ENCODE data around the gene TK2.

TK2 gene

DNA sequence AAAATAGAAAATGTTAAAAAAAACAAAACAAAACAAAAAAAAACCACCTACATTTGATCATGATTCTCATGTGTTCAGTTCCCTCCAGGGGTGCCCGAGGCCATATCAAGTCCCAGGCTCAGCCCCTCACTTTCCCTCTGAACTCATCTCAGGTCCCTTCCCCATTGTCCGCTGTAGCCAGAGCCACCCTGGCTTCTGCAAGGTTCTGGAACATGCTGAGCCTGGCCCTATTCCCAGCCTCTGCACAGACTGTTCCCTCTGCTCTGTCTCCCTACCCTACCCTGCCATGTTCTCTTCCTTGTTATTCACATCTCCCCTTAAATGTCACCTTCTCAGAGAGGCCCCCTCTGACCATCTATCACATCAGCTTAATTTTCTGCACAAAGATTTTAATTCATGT lies 46.9 kb downstream of the TK2 start:
- ATAC-seq = no peak
- TF ChIP-seq ESRRG (CRISPR knock-in tag; IDR thresholded peaks at IDR 0.05) = no peak
- no peak for TF ChIP-seq ZFP3 (CRISPR knock-in tag; IDR thresholded peaks at IDR 0.05)
- TF ChIP-seq, protein P1, sequence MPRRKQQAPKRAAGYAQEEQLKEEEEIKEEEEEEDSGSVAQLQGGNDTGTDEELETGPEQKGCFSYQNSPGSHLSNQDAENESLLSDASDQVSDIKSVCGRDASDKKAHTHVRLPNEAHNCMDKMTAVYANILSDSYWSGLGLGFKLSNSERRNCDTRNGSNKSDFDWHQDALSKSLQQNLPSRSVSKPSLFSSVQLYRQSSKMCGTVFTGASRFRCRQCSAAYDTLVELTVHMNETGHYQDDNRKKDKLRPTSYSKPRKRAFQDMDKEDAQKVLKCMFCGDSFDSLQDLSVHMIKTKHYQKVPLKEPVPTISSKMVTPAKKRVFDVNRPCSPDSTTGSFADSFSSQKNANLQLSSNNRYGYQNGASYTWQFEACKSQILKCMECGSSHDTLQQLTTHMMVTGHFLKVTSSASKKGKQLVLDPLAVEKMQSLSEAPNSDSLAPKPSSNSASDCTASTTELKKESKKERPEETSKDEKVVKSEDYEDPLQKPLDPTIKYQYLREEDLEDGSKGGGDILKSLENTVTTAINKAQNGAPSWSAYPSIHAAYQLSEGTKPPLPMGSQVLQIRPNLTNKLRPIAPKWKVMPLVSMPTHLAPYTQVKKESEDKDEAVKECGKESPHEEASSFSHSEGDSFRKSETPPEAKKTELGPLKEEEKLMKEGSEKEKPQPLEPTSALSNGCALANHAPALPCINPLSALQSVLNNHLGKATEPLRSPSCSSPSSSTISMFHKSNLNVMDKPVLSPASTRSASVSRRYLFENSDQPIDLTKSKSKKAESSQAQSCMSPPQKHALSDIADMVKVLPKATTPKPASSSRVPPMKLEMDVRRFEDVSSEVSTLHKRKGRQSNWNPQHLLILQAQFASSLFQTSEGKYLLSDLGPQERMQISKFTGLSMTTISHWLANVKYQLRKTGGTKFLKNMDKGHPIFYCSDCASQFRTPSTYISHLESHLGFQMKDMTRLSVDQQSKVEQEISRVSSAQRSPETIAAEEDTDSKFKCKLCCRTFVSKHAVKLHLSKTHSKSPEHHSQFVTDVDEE (CRISPR knock-in tag; IDR thresholded peaks at IDR 0.05) = no peak
- TF ChIP-seq RARB (CRISPR knock-in tag; IDR thresholded peaks at IDR 0.05) = no peak
- TF ChIP-seq, protein P2, sequence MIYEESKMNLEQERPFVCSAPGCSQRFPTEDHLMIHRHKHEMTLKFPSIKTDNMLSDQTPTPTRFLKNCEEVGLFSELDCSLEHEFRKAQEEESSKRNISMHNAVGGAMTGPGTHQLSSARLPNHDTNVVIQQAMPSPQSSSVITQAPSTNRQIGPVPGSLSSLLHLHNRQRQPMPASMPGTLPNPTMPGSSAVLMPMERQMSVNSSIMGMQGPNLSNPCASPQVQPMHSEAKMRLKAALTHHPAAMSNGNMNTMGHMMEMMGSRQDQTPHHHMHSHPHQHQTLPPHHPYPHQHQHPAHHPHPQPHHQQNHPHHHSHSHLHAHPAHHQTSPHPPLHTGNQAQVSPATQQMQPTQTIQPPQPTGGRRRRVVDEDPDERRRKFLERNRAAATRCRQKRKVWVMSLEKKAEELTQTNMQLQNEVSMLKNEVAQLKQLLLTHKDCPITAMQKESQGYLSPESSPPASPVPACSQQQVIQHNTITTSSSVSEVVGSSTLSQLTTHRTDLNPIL (CRISPR knock-in tag; IDR thresholded peaks at IDR 0.05; ENCODE audit: low read depth) = no peak
- TF ChIP-seq CSDC2 (CRISPR knock-in tag; IDR thresholded peaks at IDR 0.05) = no peak
- TF ChIP-seq, protein P3, sequence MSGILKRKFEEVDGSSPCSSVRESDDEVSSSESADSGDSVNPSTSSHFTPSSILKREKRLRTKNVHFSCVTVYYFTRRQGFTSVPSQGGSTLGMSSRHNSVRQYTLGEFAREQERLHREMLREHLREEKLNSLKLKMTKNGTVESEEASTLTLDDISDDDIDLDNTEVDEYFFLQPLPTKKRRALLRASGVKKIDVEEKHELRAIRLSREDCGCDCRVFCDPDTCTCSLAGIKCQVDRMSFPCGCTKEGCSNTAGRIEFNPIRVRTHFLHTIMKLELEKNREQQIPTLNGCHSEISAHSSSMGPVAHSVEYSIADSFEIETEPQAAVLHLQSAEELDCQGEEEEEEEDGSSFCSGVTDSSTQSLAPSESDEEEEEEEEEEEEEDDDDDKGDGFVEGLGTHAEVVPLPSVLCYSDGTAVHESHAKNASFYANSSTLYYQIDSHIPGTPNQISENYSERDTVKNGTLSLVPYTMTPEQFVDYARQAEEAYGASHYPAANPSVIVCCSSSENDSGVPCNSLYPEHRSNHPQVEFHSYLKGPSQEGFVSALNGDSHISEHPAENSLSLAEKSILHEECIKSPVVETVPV (CRISPR knock-in tag; IDR thresholded peaks at IDR 0.05) = no peak
- TF ChIP-seq ZFP30 (CRISPR knock-in tag; IDR thresholded peaks at IDR 0.05) = no peak
- no peak for TF ChIP-seq ARNTL (CRISPR knock-in tag; IDR thresholded peaks at IDR 0.05; ENCODE audit: borderline replicate concordance, low read depth)
- no peak for TF ChIP-seq TOX (CRISPR knock-in tag; IDR thresholded peaks at IDR 0.05; ENCODE audit: borderline replicate concordance)
- TF ChIP-seq, protein P4, sequence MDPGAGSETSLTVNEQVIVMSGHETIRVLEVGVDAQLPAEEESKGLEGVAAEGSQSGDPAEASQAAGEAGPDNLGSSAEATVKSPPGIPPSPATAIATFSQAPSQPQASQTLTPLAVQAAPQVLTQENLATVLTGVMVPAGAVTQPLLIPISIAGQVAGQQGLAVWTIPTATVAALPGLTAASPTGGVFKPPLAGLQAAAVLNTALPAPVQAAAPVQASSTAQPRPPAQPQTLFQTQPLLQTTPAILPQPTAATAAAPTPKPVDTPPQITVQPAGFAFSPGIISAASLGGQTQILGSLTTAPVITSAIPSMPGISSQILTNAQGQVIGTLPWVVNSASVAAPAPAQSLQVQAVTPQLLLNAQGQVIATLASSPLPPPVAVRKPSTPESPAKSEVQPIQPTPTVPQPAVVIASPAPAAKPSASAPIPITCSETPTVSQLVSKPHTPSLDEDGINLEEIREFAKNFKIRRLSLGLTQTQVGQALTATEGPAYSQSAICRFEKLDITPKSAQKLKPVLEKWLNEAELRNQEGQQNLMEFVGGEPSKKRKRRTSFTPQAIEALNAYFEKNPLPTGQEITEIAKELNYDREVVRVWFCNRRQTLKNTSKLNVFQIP (CRISPR knock-in tag; IDR thresholded peaks at IDR 0.05; ENCODE audit: borderline replicate concordance, low read depth) = no peak
- TF ChIP-seq PPARA (CRISPR knock-in tag; IDR thresholded peaks at IDR 0.05; ENCODE audit: borderline replicate concordance) = no peak
- no peak for TF ChIP-seq BACH2 (CRISPR knock-in tag; IDR thresholded peaks at IDR 0.05; ENCODE audit: borderline replicate concordance)
- TF ChIP-seq OSR1 (CRISPR knock-in tag; IDR thresholded peaks at IDR 0.05) = no peak

DNA sequence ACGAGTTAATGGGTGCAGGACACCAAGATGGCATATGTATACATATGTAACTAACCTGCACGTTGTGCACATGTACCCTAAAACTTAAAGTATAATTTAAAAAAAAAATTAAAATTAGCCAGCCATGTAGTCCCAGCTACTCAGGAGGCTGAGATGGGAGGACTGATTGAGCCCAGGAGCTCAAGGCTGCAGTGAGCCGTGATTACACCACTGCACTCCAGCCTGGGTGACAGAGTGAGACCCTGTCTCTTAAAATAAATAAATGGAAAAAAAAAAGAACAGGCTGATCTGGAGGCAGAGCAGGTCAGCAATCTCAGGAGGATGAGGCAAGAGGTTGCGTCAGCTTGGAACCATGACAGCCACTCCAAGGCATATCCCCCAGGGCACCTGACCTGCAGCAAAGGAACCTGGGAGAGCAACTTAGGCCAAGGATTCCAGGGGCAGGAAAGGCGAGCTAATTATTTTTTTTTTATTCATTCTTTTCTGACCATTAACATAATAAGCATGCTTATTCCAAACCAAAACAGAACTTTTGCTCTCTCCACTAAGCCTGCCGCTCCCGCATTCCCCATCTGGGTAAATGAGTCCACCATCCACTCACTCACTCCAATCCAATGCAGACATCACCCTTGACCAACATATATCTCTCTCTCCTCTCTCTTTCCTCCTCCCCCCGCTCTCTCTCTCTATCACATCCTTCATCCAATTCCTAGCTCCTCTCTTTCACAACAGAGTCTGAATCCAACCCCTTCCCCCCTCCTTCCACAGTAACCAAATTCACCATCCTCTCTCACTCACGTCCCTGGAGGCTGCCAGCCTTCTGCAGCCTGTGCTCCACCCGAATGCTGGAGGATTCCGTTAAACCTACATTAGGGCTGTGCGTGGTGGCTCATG lies 47.7 kb downstream of the TK2 start:
- ATAC-seq = no peak
- no peak for TF ChIP-seq PPARA (CRISPR knock-in tag; IDR thresholded peaks at IDR 0.05; ENCODE audit: borderline replicate concordance)
- TF ChIP-seq TOX (CRISPR knock-in tag; IDR thresholded peaks at IDR 0.05; ENCODE audit: borderline replicate concordance) = no peak
- TF ChIP-seq, protein P2 (CRISPR knock-in tag; IDR thresholded peaks at IDR 0.05; ENCODE audit: low read depth) = no peak
- TF ChIP-seq, protein P1 (CRISPR knock-in tag; IDR thresholded peaks at IDR 0.05) = no peak
- no peak for TF ChIP-seq ESRRG (CRISPR knock-in tag; IDR thresholded peaks at IDR 0.05)
- TF ChIP-seq, protein P3 (CRISPR knock-in tag; IDR thresholded peaks at IDR 0.05) = no peak
- no peak for TF ChIP-seq OSR1 (CRISPR knock-in tag; IDR thresholded peaks at IDR 0.05)
- no peak for TF ChIP-seq SNAI2 (CRISPR knock-in tag; IDR thresholded peaks at IDR 0.05)
- TF ChIP-seq CSDC2 (CRISPR knock-in tag; IDR thresholded peaks at IDR 0.05) = no peak
- TF ChIP-seq, protein P4 (CRISPR knock-in tag; IDR thresholded peaks at IDR 0.05; ENCODE audit: borderline replicate concordance, low read depth) = no peak
- TF ChIP-seq ZNF8 (CRISPR knock-in tag; IDR thresholded peaks at IDR 0.05) = no peak
- TF ChIP-seq GLIS3 (CRISPR knock-in tag; IDR thresholded peaks at IDR 0.05) = no peak
- no peak for TF ChIP-seq ZNF565 (CRISPR knock-in tag; conservative IDR thresholded peaks at IDR 0.05; ENCODE audit: low read depth)
- no peak for TF ChIP-seq BACH2 (CRISPR knock-in tag; IDR thresholded peaks at IDR 0.05; ENCODE audit: borderline replicate concordance)
- TF ChIP-seq ISL1 (CRISPR knock-in tag; IDR thresholded peaks at IDR 0.05) = no peak
- TF ChIP-seq RARB (CRISPR knock-in tag; IDR thresholded peaks at IDR 0.05) = no peak
- TF ChIP-seq ZFP3 (CRISPR knock-in tag; IDR thresholded peaks at IDR 0.05) = no peak
- TF ChIP-seq ZNF70 (CRISPR knock-in tag; IDR thresholded peaks at IDR 0.05) = no peak
- no peak for TF ChIP-seq TCF4 (CRISPR knock-in tag; IDR thresholded peaks at IDR 0.05; ENCODE audit: borderline replicate concordance)

Measured in SK-N-SH treated with all-trans-retinoic acid at 6 μM for 48 hours (cell line).